Effector memory CD4-positive, alpha-beta T cell (primary cell): ENCODE results near the gene LAMA3.

Source experiments
- DNase-seq, 3 donors: peaks; one replicate each; pipeline ENCODE4 v3.0.0-alpha.2; 2020
- H3K27ac ChIP-seq: 2 replicates; pipeline ENCODE4 v1.7.0; 2013; ENCODE audit warnings: mild to moderate bottlenecking, low read length, moderate library complexity; ENCODE audit not compliant: insufficient read depth, poor library complexity, severe bottlenecking
- H3K27me3 ChIP-seq: replicated peaks from 2 replicates; pipeline ENCODE4 v1.7.0; 2013; ENCODE audit warnings: mild to moderate bottlenecking, low read length; ENCODE audit not compliant: insufficient read depth, control insufficient read depth, poor library complexity, severe bottlenecking
- H3K36me3 ChIP-seq: 2 replicates; pipeline ENCODE4 v1.7.0; 2013; ENCODE audit warnings: mild to moderate bottlenecking, low read length, moderate library complexity; ENCODE audit not compliant: control insufficient read depth, insufficient read depth
- H3K4me1 ChIP-seq: 2 replicates; pipeline ENCODE4 v1.7.0; 2013; ENCODE audit warnings: low read length, mild to moderate bottlenecking; ENCODE audit not compliant: control insufficient read depth, insufficient read depth, poor library complexity, severe bottlenecking
- H3K4me3 ChIP-seq: 2 replicates; pipeline ENCODE4 v1.7.0; 2013; ENCODE audit warnings: low read length, low read depth, mild to moderate bottlenecking; ENCODE audit not compliant: insufficient read depth, poor library complexity, severe bottlenecking
- H3K9me3 ChIP-seq: 2 replicates; pipeline ENCODE4 v1.7.0; 2013; ENCODE audit warnings: mild to moderate bottlenecking, low read length, moderate library complexity; ENCODE audit not compliant: control insufficient read depth

The LAMA3 gene

GRCh38 chr18:23968638-23969604 is 279.7 kb downstream of the LAMA3 start:
- H3K4me3 ChIP-seq: no peak overlapping the region
- no peak overlapping the region for H3K27ac ChIP-seq
- no peaks in the 10 kb centered on the region for H3K36me3 ChIP-seq
- H3K9me3 ChIP-seq: no peaks in the 10 kb centered on the region
- no peaks in the 10 kb centered on the region for H3K27me3 ChIP-seq
- DNase-seq: no peak
- peaks cover 68% of the 10 kb centered on the region for H3K4me1 ChIP-seq

- no peak overlapping the region for H3K4me3 ChIP-seq
- peak overlapping the region; percentile 70 for H3K27ac ChIP-seq
- H3K4me1 ChIP-seq: peaks cover 65% of the 10 kb centered on the region
Measured at GRCh38 chr18:23969664-23970063, 280.4 kb downstream of the LAMA3 start.

GRCh38 chr18:23970161-23971096 is 281.2 kb downstream of the LAMA3 start:
- H3K27ac ChIP-seq: peak overlapping the region; percentile 70
- H3K4me1 ChIP-seq: peaks cover 59% of the 10 kb centered on the region
- H3K4me3 ChIP-seq: no peak overlapping the region
- H3K9me3 ChIP-seq: no peaks in the 10 kb centered on the region
- DNase-seq: peak; percentile 60 to 64 (median 62)
- no peaks in the 10 kb centered on the region for H3K36me3 ChIP-seq
- no peaks in the 10 kb centered on the region for H3K27me3 ChIP-seq

More at GRCh38 chr18:23969664-23970063, 280.4 kb downstream of the LAMA3 start:
- DNase-seq: no peak
- no peaks in the 10 kb centered on the region for H3K36me3 ChIP-seq
- no peaks in the 10 kb centered on the region for H3K9me3 ChIP-seq
- no peaks in the 10 kb centered on the region for H3K27me3 ChIP-seq

- Histone ChIP-seq H3K36me3 (no peaks in the 10 kb centered on the region), H3K27me3 (no peaks in the 10 kb centered on the region), H3K27ac (peak overlapping the region; percentile 70), H3K4me1 (peaks cover 57% of the 10 kb centered on the region), H3K9me3 (no peaks in the 10 kb centered on the region), H3K4me3 (no peak overlapping the region)
- DNase-seq: no peak
Measured at GRCh38 chr18:23971097-23971440, 281.8 kb downstream of the LAMA3 start.

- no peaks in the 10 kb centered on the region for H3K36me3 ChIP-seq
- H3K27me3 ChIP-seq: no peaks in the 10 kb centered on the region
- no peak overlapping the region for H3K4me3 ChIP-seq
- peaks cover 55% of the 10 kb centered on the region for H3K4me1 ChIP-seq
- H3K9me3 ChIP-seq: no peaks in the 10 kb centered on the region
- no peak for DNase-seq
- peak overlapping the region; percentile 66 for H3K27ac ChIP-seq
Measured at GRCh38 chr18:23971666-23972230, 282.5 kb downstream of the LAMA3 start.

- no peaks in the 10 kb centered on the region for H3K27me3 ChIP-seq
- peak; percentile 22 to 42 (median 39) for DNase-seq
Measured at GRCh38 chr18:23972453-23972852, 283.2 kb downstream of the LAMA3 start.

GRCh38 chr18:23977103-23977502 is 287.9 kb downstream of the LAMA3 start:
- Histone ChIP-seq H3K27ac (no peak overlapping the region), H3K36me3 (no peaks in the 10 kb centered on the region), H3K4me1 (peaks cover 32% of the 10 kb centered on the region), H3K27me3 (no peaks in the 10 kb centered on the region), H3K9me3 (no peaks in the 10 kb centered on the region), H3K4me3 (no peak overlapping the region)
- DNase-seq: no peak

More at GRCh38 chr18:23972453-23972852, 283.2 kb downstream of the LAMA3 start:
- no peaks in the 10 kb centered on the region for H3K9me3 ChIP-seq
- peak overlapping the region; percentile 66 for H3K27ac ChIP-seq
- no peaks in the 10 kb centered on the region for H3K36me3 ChIP-seq
- peaks cover 49% of the 10 kb centered on the region for H3K4me1 ChIP-seq
- no peak overlapping the region for H3K4me3 ChIP-seq

GRCh38 chr18:23977719-23978483 is 288.6 kb downstream of the LAMA3 start:
- Histone ChIP-seq H3K27me3 (no peaks in the 10 kb centered on the region), H3K9me3 (no peaks in the 10 kb centered on the region), H3K4me3 (no peak overlapping the region), H3K4me1 (peaks cover 28% of the 10 kb centered on the region), H3K27ac (peak overlapping the region; percentile 18), H3K36me3 (no peaks in the 10 kb centered on the region)
- DNase-seq: no peak

GRCh38 chr18:23981369-23981980 is 292.2 kb downstream of the LAMA3 start:
- Histone ChIP-seq H3K36me3 (no peaks in the 10 kb centered on the region), H3K9me3 (no peaks in the 10 kb centered on the region), H3K27me3 (no peaks in the 10 kb centered on the region), H3K4me1 (peaks cover 24% of the 10 kb centered on the region), H3K27ac (no peak overlapping the region), H3K4me3 (no peak overlapping the region)
- no peak for DNase-seq
